HG02870 (cell line): ENCODE data around the gene MRPL58.
"Not testable (repeated sequence)": the region's sequence is repeated elsewhere in the genome, so short reads cannot be mapped to it uniquely, and the experiment has no call there.

Experiments used
- ATAC-seq: cut with Tn5 transposase; IDR thresholded peaks from one replicate; pipeline ENCODE4 v1.9.1; 2021; ENCODE audit warnings: mild to moderate bottlenecking, moderate library complexity; ENCODE audit not compliant: unreplicated experiment

Gene MRPL58

DNA sequence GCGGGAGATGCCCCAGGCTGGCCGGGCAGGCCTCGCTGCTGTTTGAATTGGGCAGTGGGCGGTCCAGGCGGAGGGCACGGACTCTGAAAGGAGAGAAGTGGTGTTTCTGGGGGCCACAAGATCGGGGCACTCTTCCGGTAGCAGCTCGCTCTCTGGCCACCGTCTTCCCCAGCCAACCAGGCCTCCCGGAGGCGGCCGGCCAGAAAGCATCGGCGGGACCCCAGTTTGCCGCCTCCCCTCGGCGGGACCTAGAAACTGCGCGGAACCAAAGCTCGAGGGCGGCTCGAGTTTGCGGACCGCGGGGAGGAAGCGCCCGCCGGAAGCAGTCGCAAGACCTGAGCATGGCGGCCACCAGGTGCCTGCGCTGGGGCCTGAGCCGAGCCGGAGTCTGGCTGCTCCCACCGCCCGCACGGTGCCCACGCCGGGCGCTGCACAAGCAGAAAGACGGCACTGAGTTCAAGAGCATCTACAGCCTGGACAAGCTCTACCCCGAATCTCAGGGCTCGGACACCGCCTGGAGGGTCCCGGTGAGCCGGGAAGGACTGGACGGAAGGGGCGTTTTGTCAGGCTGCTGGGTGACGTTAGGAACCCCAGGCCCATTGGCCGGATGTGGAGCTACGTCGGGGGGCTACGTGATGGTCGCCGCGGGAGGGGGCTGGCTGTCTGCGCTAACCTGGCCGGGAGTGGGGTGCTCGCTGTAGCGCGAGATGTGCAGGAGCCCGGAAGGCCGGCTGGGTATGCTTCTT lies at the start of gene MRPL58:
Gene MRPL58, plus strand, starts transcription at position 325 of the 746 bp plus-strand sequence. Its CDS starts 17 bp downstream, at position 342.
- peak; percentile 73 for ATAC-seq

DNA sequence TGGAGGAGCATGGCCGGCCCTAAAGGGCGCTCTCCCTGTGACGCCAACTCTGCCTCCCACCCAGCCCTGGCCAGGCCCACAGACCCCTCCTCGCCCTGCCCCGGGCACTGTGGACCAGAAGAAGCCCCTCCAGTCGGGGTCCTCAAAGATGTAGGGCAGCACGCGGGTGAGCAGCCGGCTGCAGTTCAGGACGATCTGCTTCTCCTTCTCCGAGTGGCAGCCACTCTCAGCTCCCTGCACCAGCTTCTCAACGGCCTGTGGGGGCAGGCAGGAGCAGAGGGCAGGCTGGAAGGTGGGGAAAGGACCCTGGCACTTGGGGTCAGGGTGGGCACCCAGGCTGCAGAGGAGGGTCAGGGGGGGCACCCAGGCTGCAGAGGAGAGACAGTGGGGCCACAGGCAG lies 48.8 kb upstream of the MRPL58 start:
- ATAC-seq, result no peak

DNA sequence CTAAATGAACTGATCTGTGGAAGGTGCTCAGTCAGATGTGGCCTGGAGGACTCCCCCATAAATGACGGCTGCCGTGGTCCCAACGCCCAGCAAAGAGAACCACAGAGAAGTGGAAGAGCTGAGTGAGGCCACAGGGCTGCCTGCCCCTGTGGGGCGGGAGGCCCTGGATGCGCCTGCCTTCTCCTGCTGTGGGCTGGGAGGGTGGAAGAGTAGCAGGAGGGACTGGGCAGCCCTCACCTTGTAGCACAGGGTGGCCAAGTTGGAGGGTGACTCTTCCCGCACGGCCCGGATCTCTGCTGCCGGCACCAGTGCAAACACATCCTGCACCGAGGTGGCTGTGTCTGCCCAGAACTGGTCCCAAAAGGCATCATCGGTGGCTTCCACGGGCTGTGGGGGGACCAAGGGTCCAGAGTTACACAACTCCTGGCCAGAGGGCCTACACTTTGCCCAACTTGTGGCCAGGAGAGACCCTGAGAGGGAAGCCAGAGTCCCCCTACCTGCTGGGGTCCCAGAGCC lies 48.2 kb upstream of the MRPL58 start:
- ATAC-seq, result no peak

DNA sequence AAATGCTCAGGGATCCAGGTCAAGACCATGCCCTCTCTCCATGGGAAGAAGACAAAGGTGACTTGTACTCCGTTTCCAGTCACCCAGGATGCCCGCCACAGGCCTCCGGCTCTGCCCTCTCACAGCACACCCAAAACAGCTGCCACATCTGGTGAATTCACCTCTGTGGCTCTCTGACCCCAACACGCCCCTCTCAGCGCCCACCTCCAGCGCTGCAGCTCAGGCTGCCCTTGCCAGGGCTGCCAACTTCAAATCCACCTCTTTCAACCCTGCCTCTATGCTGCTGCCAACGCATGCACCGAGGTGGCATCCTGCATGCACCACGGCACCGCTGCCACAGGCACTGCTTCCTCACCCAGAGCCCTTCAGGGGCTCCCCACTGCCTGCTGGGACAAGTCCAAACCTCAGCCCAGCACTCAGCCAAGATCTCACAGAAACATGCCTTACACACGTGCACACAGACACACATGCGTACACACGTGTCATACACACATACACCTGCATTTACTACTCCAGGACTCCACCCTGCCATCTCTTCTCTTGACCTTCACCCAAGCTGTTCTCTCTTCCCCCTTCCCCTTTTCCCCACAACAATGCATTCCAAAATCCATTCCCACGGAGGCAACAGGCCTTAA lies 47.4 kb upstream of the MRPL58 start:
- no peak for ATAC-seq

DNA sequence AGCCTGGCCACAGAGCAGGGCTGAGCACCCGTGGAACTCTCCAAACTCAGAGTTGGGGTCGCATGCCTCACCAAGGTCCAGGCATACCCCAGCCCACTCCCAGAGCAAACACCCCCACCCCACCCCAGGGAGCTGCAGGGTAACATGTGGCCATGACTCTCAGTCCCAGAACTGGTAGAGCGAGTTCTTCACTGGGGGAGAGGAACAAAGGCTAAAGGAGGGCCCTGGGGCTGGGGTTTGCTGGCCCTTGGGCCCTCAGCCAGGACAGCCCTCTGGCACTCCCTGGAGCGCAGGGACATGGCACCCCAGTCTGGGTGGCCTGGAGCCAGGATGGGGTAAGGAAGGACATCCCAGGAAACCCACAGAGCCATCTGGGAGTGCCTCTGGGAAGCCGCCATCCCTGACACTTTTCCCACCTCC lies 44.1 kb upstream of the MRPL58 start:
- ATAC-seq, result no peak

DNA sequence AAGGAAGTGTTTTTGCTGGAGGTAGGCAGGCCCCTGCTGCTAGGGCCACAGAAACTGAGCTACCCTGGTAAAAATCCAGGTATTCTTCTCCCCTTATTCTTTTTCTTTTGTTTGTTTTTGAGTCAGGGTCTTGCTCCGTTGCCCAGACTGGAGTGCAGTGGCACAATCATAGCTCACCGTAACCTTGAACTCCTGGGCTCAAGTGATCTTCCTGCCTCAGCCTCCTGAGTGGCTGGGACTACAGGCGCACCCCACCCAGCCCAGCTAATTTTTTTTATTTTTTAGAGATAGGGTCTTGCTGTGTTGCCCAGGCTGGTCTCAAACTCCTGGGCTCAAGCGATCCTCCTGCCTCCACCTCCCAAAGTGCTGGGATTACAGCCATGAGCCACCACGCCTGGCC lies 43.0 kb upstream of the MRPL58 start:
- not testable (repeated sequence) for ATAC-seq

DNA sequence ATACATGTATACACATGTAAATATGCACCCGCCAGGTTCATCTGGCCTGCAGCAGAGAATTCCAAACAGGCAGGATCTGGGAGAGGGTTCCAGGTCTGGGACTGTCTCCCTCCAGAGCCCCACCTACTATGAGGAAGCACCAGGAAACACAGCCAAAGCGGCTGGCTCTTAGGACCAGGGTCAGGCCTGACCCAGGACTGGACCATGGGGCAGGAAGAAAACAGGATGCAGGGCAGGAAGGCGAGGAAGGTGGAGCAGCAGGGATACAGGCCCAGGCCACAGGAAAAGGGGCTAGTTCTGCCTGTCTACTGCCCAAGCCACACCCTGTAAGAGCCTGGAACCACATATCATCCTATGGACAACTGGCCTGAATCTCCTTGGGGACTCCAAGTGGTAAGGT lies 42.1 kb upstream of the MRPL58 start:
- no peak for ATAC-seq

DNA sequence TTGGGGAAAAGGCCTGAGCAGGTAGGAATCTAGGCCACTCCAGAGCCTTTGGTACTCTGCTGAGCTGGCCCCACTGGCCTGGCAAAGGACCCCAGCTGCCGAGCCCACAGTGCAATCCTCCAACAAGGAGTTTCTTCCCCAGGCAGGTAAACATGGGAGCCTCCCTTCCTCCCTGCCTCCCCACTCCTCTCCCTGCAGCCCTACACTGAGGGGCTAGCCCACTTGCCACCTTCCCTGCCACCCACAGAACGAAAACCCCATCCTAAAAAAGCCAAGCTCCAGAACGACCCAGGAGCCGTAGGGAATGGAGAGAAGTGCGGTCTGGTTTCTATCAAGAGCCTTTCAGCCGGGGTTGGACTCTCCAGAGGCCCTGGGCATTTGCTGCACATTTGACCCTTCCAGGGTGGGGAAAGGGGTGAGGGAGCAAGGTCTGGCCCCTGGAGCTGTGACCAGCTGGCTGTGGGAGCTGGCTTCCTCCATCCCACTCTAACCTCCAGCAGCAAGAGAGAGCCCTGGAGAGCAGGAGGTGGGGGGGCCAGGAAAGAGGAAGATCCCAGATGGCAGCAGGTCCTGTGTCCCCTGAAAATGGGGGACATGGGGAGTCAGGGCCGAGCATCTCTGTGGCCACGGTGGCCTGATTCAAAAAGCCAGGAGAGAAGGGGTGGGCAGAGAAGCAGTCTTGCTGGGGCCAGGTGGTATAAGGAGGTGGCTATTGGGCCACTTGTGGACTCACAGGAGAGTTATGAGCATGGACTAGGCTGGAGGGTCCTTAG lies 41.2 kb upstream of the MRPL58 start:
- ATAC-seq, result no peak

DNA sequence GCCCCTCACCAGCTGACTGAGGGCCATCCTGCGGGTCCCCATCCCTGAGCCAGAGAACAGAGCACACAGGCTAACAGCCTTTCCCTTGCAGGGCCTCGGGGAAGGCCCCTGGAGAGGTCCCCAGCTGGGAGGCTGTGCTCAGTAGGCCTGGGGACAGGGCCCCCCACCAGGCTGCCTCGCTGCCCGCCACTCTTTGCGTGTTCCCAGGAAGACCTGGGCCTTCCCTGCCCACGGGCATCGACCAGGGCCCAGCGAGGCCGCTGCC lies 40.7 kb upstream of the MRPL58 start:
- no peak for ATAC-seq

DNA sequence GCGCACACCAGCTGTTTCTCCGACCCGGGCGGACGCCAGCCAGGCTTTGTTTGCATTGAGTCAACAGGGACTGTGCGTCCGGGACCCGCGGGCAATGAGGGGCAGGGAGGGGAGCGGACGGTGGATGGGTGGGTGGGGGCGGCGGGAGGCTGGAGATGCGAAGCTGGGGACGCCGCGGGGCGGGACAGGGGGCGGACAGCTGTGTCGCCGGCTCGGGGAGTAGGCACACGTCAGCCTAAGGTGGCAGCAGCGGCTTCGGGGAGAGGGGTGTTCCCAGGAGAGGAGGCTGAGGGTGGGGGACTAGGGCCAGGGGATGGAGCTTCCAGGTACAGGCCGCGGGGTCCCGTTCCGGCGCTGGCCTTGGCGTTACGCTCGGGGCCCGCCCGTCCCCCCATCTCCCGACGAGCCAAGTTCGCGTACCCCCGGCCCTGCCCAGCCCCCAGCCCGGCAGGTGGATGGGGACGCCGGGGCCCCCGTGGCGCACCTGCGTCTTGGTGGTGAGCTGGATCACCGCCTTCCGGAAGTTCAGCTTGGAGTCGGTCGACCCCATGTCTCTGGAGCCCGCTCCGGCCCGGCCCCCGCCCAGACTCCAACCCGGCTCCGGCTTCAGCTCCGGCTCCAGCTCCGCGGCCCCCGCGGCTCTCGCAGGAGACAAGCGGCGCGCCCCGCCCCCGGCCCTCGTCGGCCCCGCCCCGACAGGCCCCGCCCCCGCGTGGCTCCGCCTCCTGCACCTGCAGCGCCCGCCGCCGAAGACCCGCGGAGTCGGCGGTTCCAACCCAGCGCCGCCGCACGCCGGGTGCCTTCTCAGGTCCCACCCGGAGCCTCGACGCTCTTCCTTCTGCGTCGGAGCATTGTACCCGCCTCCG lies 40.1 kb upstream of the MRPL58 start, which contains the start of gene HID1:
Gene HID1, minus strand, starts transcription at position 653 of the 866 bp plus-strand sequence. Its CDS starts 103 bp downstream, at position 550.
- no peak for ATAC-seq

DNA sequence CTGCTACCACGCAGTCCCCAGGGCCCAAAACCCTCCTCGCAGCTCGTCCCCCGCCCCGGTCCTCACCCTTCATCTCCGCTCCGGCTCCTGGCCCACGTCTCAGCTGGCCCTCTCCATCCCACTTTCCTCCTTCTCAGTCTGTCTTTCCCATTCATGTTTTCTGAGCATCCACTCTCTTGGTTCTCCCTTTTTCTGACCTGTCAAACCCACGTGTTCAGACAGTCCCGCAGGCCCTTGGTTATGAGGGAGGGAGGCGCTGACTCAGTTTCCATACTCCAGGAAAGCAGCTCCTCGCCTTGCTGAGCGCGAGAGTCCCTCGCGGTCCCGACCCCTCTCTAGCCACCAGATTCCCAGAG lies 39.5 kb upstream of the MRPL58 start:
- ATAC-seq, result no peak

DNA sequence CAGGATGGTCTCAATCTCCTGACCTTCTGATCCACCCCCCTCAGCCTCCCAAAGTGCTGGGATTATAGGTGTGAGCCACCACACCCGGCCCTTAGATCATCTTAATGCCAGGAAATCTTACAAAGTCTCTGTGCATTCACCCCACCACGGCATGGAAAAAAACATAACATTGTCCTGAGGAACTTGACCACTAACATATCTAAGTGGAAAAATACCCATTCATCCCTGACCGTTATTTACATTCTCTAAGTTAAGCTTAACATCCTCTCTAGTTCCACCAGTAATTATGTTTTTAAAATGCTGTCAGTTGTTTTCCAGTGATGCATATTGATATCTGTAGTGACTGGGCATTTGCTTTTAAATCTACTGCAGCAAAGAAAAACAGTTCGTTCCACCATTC lies 36.5 kb upstream of the MRPL58 start:
- no peak for ATAC-seq

DNA sequence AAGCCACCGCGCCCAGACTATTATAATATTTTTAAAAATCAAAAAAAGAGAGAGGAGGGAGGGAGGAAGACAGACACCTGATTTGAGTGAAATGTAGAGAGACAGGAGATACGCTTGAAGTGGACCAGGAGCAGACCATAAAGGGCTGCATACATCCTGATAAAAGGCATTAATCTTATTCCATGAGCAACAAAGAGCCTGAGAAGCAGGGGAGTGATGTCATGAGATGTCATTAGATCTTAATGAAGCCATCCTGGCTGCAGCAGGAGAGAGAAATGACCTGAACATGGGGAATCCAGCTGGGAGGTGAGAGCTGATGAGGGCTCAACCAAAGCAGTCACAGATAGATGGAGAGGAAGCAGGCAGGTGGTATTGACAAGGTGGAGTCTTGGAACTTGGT lies 34.7 kb upstream of the MRPL58 start:
- no peak for ATAC-seq

DNA sequence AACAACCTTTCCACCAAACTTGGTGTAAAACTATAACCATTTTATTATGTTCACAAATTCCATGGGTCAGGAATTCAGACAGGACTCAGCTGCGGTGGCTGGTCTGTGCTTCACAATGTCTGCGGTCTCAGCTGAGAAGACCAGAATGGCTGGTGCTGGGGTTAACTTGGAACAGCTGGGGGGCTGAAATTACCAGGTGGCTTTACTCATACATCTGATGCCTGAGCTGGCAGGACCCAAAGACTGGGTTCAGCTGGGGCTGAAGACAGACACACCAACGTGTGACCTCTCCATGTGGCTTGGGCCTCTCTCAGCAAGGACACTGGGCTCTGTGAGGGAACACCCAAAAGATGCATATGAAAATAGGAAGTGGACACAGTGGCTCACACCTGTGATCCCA lies 34.2 kb upstream of the MRPL58 start:
- no peak for ATAC-seq

DNA sequence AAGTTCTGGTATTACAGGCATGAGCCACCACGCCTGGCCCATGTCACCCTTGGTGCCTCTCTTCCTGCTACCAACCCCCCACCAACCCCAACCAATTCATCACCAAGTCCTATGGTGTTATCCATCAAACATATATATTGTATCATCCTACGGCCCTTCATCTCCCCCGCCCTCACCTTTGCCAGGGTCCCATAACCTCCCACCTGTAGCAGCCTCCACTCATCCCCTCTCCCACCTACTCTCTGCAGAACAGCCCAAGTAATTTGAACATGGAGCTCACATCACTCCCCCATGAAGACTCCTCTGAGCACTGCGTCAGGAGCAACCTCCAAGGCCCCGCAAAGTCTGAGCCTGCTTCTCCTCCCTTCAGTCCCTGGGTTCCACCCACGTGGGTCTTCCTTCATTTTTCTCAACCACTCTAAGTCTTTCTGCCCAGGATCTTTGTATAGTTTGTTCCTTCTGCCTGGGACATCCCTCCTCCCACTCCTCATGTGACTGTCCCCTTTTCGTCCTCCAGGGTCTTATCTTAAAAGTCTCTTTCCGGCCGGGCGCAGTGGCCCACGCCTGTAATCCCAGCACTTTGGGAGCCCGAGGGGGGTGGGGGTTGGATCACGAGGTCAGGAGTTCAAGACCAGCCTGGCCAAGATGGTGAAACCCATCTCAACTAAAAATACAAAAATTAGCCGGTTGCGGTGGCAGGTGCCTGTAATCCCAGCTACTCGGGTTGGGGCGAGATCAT lies 32.9 kb upstream of the MRPL58 start:
- ATAC-seq, result no peak

DNA sequence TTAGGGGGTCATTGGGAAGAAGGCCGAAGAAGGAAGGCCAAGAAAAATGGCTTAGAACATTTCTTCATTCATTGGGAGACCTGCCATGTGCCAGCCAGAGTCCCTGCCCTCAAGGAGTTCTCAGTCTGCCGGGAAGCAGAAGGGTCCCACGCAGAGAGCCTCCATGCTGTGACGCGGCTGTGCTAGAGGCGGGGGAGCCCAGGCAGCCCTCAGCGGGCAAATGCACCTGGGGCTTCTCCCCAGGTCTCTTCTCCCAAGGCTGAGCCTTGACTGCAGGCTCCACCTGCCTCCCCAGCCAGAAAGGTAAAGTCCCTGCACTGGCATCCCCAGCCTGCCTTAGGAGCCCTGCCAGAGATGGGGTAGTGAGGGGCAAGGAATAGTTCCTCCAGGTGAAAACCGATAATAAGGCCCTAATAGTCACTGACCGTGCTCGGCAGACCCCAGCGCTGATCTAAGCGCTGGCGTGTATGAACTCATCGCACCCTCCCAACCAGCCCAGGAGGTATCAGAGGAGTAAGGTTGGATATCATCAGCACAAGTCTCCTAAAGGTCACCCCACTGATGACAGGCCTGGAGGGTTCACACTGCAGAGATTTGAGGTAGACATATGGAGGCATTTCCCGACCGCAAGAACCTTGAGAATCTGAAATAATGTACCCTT lies 31.0 kb upstream of the MRPL58 start:
- no peak for ATAC-seq

DNA sequence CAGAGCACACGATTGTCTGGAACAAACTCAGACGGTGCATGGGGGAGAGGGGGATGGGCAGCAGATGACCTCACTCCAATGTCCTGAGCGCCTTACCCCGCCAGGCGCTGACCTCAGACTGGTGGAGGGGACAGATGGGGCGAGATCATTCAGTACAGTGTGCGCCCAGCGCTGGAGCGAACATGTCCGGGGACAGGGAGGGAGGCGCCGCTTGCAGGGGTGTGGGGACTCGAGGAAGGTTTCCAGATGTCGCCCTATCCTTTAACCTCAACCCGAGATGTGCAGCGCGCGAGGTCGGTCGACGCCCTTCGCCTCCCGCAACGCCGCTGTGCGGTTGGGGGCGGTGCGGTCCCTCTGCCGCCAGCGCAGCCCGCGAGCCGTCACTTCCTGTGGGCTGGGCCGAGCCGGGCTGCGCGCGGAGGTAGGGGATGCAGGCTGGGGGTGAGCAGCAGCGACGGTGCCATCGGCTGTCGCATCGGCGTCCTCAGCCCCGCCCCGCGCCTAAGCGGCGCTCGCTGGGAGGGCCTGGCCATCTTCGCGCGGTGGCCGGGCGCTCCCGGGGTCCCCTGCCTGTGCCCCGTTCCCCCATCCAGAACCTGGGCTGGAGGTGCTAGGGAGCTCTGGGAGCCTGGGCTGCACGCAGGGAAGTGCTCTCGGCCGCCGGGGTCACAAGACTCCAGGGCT lies 30.3 kb upstream of the MRPL58 start:
- ATAC-seq, result no peak

DNA sequence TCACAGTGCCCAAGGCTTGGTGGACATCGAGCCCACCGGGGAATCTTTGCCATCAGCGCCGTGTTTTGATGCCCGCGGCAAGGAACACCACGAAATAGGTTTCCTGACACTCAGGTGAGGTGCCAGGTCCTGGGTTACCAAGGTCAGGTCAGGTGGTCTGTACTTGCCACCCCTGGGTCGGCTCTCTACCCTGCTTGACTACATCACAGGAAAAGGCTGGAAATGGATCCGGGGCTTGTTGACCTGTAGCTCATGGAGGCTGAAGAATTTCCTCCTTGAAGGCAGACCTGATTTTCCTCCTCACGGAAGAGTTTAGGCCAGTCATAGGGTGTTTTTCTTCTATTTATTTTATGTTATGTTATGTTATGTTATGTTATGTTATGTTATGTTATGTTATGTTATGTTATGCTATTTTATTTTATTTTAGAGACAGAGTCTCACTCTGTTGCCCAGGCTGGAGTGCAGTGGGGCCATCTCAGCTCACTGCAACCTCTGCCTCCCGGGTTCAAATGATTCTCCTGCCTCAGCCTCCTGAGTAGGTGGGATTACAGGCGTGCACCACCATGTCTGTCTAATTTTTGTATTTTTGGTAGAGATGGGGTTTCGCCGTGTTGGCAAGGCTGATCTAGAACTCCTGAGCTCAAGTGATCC lies 29.7 kb upstream of the MRPL58 start:
- not testable (repeated sequence) for ATAC-seq

DNA sequence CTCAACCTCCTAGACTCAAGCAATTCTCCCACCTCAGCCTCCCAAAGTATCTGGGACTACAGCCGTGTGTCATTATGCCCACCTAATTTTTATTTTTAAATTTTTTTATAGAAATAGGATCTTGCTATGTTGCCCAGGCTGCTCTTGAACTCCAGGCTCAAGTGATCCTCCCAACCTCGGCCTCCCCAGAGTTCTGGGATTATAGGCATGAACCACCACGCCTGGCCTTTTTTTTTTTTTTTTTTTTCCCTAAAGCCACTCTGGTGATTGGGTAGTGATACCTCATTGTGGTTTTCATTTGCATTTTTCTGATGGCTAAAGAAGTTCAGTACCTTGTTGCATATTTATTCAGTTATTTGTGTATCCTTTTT lies 26.3 kb upstream of the MRPL58 start:
- ATAC-seq, result no peak
